Adipose tissue (tissue), 3 donors: Measurements from ENCODE around the gene SH3GL3. TPM values are rescaled to one million over a fixed set of nuclear protein-coding genes. Genes with fewer than 3 reads are reported as not detected.

Source experiments
- H3K27ac ChIP-seq: one replicate; pipeline ENCODE4 v1.5.1; 2013; ENCODE audit warnings: low read depth, low read length
- WGBS, 3 donors: extraction: QIAGEN DNeasy Blood & Tissue Kit; methylation state at CpG; one replicate each; pipeline ENCODE4 v1.1.7; 2013; 5-methylcytosine and 5-hydroxymethylcytosine counted together
- polyA plus RNA-seq, 3 donors: library from polyadenylated mRNA; stranded (reverse); fragments of 200-250 nt; gene quantifications; one replicate each; pipeline ENCODE4 v1.2.3, GENCODE V29; 2013
- donor health status: healthy with polysubstance abuse.
- donor health status: Bipolar disorder and iron deficiency.
- donor health status: healthy.

SH3GL3 gene
- polyA plus RNA-seq, 3 donors: 0.07 to 0.13 TPM; not detected in 1

DNA sequence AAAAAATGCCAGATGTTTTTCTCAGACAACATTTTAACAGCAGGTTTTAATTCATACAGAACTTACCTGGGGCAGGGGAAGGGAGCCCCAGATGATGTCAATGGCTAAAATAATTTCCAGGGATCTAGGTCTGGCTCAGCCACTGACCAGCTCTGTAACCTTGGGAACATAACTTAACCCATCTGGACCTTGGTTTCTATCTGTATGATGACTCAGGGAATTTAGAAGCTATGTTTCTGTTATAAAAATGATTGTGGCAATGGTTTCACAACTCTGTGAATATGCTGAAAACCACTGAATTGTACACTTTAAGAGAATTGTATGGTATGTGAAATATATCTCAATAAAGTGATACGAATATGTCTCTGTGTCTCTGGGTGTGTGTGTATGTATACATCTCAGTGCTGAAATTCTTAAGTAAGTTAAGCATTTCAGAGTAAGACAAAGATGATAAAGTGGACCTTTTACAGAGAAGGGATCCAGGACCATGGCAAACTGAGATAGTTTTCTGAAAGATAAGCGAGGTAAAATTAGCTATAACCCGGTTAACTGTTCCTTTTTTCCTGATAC lies 2.9 kb downstream of the SH3GL3 start:
- 54 to 88% (median 64%) methylated on average over 3 of the region's 3 CpGs for WGBS, 3 donors
- H3K27ac ChIP-seq: no peak overlapping the region

DNA sequence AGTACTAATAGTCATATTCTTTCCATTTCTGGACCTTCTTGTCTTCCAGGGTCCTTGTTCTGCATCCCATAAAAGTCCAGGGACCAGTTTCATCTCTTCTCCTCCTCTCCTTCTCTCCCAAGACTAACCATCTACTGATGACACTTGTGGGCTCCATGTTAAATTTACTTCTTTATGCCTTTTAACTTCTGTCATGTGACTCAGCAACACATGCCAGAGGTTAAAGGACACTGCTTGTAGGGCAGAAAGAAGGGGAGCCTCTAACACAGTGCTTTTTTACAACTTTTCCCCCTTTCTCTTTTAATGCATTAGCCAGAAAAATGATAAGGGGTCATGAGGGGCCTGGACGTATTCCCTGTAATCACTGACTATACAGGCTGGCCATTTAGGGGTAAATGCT lies 10.0 kb downstream of the SH3GL3 start:
- WGBS, 3 donors: 61 to 83% (median 72%) methylated on average over 1 of the region's 1 CpG
- no peak overlapping the region for H3K27ac ChIP-seq

DNA sequence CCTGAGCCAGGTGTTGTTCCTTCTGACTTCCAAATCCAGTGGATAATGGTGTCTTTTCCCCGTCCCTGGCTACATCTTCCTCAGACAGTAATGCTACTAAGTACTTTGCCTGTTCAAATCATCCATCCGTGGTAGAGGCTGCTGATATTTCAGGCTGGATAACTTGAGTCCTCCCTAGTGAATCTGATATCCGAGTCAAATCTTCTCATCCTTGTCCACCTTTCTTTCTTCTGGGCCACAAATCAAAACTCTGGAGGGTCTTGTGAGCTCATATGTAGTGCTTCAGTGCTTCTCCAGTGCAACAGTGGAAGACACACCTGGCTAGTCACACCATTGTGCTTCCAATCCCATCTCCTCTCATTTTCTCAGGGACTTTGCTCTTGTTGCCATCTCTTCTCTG lies 11.2 kb downstream of the SH3GL3 start:
- 63 to 86% (median 78%) methylated on average over 3 of the region's 3 CpGs for WGBS, 3 donors
- H3K27ac ChIP-seq: no peak overlapping the region

DNA sequence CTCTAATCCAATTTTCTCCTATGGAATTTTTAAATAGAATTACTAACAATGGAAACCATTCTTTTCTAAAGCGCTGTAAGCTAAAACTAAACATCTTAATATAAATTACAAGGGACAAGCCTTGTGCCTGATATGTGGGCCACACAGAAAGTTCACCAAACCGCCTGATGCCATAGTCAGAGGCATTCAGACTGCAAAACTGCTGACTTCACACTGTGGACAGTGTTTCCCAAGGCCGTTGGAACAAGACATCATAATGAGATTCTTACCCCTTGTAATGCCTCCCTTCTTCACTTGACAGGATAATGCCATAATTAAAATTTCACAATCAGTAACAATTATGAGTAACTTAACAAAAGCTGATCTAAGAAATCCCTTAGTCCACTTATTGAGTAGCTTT lies 14.9 kb downstream of the SH3GL3 start:
- no peak overlapping the region for H3K27ac ChIP-seq
- 88 to 89% (median 89%) methylated on average over 3 of the region's 3 CpGs for WGBS, 3 donors

DNA sequence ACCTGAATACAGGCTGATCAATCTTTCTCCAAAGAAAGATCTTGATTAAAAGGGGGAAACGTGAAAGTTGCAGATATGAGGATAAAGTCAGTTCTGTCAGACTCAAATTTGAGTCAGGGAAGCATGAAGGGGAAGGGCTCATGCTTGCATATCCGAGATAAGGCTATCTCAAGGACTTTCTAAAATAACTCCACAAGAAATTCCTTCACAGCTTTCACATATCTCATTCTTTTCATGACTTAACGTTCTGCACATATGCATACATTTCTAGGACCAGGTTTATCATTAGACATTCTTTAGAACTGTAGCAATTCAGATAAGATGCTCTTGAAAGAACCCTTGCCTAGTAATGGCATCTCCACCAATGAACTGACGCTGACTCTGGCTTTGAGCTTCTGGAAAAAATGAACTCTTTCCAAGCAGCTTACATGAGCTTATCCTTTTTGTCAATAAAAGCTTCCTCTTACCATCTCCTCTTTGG lies 15.9 kb downstream of the SH3GL3 start:
- H3K27ac ChIP-seq: no peak overlapping the region
- 27 to 42% (median 28%) methylated on average over 4 of the region's 4 CpGs for WGBS, 3 donors

DNA sequence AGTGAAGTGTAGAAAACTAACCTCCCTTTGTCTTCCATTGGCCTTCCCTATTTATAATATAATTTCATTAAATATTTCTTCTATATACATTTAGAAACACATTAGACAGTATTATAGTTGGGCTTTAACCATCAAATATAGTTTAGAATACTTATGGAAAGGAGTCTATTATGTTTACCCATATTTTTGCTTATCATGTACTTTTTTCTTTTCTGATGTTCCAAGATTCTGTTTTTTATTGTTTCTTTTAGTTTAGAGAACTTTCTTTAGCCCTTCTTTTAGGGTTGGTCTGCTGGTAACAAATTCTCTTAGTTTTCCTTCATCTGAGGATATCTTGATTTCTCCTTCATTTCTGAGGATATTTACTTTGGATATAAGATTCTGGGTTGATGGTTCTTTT lies 23.7 kb downstream of the SH3GL3 start:
- no peak overlapping the region for H3K27ac ChIP-seq

DNA sequence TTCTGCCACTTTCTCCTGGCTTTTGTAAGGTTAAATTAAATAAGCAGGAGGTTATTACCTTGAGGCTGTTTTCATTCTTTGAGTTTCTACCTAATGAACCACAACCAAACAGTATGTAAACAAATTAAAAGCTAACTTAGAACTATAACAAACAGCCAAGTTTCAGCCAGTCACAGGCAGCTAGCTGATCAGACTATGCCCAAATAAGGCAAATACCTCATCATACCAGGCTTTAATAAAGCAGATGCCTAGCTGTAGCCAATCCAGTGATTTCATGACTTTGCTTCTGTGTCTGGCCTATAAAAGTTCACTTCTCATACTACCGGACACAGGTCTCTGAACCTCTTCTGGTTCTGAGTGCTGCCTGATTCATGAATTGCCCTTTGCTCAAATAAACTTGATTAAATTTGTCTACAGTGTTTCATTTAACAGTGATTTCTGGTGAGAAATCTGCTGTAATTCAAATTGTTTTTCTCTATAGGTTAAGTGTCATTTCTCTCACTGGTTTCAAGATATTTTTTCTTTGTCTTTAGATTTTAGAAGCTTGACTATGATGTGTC lies 24.2 kb downstream of the SH3GL3 start:
- 96 to 100% (median 100%) methylated on average over 1 of the region's 1 CpG for WGBS, 3 donors
- no peak overlapping the region for H3K27ac ChIP-seq

DNA sequence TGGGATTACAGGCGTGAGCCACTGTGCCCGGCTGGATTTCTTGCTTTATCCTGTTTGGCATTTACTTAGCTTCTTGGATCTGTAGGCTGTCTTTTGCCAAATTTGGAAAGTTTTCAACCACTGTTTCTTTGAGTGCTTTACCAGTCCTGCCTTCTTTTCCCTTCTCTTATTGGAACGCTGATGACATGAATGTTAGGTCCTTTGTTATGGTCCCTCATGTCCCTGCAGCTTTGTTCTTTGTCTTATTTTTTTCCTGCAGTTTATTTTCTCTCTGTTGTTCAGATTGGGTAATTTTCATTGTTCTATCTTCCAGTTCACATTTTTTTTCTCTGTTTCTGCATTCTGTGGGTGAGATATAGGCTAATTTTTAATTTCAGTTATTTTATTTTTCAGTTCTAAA lies 25.0 kb downstream of the SH3GL3 start:
- WGBS, 3 donors: 91 to 92% (median 91%) methylated on average over 3 of the region's 3 CpGs
- no peak overlapping the region for H3K27ac ChIP-seq

DNA sequence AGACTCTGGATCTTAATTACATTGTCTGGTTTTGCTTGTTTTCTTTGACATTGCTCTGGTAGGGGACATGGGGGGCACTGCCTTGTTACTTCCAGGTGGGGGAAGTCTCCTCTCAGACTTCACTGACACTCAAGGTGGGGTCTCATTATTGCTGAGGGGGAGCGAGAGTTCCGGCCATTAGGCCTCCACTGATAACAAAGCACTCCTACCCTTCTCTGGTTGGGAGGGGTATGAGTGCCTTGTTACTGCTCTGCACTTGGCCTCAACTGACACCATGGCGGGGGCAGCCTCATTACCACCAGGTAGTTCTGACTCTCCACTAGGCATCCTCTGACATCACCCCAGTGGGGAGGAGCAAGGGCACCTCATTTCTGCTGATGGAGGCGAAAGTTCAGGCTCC lies 25.7 kb downstream of the SH3GL3 start:
- no peak overlapping the region for H3K27ac ChIP-seq
- WGBS, 3 donors: 81 to 94% (median 91%) methylated on average over 4 of the region's 4 CpGs

DNA sequence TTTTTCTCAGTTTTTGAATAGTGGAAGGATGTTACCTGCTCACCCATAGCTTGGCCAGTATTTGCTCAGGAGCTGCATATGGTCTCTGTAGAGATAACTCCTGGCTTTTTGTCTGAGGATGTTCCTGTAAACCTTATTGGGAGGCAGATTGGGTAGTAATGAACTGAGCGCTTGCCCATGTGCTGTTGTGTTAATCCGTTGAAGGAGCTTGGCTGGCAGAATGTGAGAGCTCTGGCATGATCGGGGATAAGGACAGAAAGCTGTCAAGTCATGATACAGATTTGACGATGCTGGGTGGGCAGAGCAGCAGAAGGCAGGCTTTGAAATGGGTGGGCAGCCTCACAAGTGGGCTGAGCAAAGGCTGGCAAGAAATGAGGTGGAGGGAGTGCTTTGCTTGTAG lies 27.4 kb downstream of the SH3GL3 start:
- no peak overlapping the region for H3K27ac ChIP-seq
- WGBS, 3 donors: 76 to 87% (median 78%) methylated on average over 4 of the region's 4 CpGs

DNA sequence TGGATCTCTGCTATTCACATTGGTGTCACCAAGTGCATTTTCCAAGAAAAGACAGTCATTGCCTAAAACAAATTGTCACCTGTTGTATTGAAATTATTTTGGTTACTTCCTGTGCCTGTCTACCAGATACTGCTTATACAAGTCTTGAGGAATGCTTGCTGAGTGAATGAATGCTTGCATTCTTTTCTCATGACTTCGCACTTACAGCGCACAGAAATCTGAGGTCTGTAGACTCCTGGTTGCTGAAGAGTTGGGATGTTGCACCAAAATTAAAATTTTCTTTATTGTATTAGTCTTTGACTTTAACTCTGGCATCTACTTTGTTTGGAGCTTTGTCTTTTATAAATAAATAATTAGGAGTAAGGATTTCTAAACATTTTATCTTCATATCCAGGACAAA lies 28.4 kb downstream of the SH3GL3 start:
- no peak overlapping the region for H3K27ac ChIP-seq
- WGBS, 3 donors: 81 to 87% (median 83%) methylated on average over 2 of the region's 2 CpGs

DNA sequence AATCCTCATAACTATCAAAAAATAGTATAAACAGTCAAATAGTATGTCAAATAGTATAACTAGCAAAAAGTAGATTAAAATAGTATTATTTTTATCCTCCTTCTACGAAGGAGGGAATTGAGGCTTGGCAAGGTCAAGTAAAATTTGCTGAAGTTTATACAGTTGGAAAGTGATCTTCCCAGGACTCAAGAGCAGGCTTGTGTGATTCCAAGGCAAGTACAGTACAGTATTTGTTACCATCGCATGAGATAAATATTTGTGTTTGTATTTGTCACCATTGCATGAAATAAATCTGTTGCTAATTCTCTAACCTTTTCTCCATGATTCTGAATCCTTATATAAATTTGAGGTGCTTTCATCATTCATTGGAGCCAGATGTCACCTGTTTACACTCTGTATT lies 28.9 kb downstream of the SH3GL3 start:
- H3K27ac ChIP-seq: no peak overlapping the region
- WGBS, 3 donors: 75 to 85% (median 81%) methylated on average over 2 of the region's 2 CpGs

DNA sequence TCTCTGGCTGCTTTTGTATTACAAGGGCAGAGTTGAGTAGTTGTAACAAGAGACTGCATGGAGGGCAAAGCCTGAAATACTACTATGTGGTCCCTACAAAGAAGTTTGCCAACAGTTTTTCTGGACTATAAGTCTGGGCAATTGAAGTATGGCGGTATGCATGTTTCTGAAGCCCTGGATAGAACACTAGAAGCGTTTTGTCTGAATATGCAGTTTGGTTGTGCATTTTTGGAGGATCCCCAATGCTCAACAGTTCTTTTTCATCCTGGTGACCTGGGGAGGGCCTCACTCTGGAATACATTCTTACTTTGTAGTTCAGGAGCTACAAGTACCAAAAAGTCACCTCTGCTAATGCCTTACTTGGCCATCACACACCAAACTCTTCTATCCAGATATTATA lies 29.6 kb downstream of the SH3GL3 start:
- no peak overlapping the region for H3K27ac ChIP-seq
- 81 to 92% (median 88%) methylated on average over 2 of the region's 2 CpGs for WGBS, 3 donors

DNA sequence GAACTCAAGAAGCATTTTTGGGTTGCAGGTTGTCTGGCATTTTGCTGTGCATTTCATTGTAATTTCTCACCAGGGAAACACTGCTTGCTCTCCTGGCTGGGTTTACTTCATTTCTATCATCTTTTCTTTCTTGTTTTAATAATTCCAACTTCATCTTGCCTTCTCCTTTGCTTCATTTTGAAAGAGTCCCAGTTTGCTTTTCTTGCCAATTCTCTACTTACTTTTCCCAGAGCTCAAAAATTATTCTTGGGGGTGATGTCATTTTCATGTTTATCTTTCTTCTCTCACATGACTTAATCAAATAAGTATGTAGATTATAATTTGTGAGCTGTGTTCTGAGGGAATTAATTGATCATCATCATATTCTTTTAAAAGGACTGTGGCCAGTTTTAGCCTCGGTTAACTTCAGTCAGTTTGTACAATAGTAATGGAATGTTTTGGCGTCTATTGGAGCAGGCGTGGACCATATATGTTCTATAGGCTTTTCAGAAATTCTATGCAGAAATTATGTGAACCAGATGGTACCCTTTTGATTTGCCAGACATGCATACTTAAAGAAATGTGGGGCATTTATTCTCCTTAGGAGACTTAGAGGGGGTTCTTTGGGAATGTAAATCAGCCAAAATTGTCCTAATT lies 30.1 kb downstream of the SH3GL3 start:
- 58 to 74% (median 65%) methylated on average over 3 of the region's 3 CpGs for WGBS, 3 donors
- H3K27ac ChIP-seq: no peak overlapping the region

DNA sequence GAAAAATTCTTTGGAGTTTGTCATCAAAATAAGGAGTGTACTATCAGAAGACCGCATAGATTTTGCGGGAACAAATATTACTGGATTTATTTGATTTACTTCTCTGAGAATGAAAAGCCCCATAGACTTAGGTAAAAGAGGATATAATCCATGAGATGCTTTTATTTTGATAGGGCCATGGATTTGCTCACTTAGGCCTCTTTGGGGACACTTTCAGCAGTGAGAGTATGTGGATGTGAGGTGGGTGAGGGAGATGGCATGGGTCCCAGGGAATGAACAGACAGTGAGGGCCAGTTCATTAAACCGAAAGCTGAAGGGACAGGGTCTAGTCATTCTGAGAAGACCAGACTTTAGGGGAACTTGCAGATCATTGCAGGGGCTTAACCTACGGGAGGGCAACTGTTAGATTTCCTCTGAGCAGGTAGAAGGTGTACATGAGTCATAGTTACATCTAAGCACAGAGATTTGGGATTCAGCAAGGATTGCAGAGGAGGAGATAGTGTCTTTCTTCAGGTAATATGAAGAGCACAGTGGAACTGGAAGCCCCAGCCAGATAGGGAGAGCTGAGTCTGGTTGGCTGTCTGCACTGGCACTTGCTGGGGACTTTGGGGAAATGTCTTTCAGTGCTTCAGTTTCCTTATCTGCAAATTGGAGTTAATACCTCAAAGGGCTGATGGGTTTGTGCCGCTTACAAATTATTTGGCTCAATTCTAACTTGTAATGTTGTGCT lies 30.8 kb downstream of the SH3GL3 start:
- H3K27ac ChIP-seq: no peak overlapping the region

DNA sequence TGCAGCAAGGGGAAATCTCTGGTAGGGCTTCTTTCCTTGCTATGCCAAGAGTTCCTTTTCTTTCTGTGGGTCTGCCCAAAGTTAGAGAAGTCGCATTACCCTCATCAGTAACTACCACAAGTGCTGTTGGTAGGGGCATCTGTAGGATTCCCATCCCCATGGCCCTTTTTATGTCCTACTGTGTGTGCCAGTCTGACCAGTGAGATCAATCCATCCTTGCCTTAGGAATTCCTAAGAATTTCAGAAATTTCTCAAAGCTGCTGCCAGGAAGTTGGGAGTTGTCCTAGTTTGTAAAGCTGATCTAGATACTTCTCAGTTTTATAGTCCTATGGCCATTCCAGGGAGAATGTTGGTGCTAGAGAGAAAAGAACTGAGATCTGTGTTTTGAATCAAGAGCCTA lies 36.5 kb downstream of the SH3GL3 start:
- no peak overlapping the region for H3K27ac ChIP-seq
- 94 to 98% (median 95%) methylated on average over 1 of the region's 1 CpG for WGBS, 3 donors

More for the DNA sequence above, 30.8 kb downstream of the SH3GL3 start:
- WGBS, 3 donors: 76 to 85% (median 80%) methylated on average over 5 of the region's 5 CpGs

DNA sequence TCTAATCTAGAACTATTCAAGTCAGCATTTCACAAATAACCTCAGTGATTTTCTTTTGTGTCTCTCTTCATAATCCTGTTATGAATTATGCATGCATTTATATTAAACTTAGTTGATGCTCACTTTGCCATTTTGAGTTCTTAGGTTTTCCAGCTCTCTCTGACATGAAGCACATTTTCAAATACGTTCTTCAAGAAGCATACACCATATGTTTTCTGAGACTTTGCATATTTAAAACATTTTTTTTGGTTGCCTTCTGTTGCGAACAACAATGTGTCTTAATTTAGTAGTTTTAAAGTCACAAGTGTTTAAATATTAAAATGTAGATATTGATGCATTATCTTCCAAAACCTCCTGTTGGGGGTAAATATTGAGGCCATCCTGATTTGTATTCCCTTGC lies 37.5 kb downstream of the SH3GL3 start:
- no peak overlapping the region for H3K27ac ChIP-seq
- WGBS, 3 donors: 85 to 90% (median 90%) methylated on average over 2 of the region's 2 CpGs

DNA sequence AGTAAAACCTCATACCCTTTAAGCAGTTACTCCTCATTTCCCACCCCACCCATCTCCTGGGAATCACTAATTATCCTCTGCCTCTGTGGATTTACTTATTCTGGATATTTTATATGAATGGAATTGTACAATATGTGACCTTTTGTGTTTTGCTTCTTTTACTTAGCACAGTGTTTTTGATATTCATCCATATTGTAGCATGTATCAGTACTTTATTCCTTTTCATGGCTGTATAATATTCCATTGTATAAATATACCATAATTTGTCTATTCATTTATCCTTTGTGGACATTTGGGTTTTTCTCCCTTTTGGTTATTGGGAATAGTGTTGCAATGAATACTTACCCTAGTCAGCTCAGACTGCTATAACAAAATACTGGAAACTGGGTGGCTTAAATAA lies 39.2 kb downstream of the SH3GL3 start:
- no peak overlapping the region for H3K27ac ChIP-seq

DNA sequence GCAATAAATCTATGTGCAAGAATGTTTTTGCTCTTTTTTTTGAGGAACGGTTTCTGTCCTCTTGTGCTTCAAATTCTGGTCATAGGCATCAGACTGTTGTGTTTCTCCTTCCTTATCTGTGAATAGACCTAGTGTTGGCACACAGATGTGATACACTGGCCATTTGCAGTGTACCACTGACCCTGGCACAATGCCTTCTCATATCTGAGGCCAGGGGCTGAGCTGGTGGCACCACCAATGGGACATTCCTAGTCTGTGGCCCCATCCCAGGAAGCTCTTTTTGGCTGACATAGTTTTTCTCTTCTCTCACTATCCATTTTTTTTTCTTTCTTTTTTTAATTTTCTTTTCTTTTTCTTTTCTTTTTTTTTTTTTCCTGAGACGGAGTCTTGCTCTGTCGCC lies 40.4 kb downstream of the SH3GL3 start:
- 90 to 94% (median 90%) methylated on average over 3 of the region's 3 CpGs for WGBS, 3 donors

DNA sequence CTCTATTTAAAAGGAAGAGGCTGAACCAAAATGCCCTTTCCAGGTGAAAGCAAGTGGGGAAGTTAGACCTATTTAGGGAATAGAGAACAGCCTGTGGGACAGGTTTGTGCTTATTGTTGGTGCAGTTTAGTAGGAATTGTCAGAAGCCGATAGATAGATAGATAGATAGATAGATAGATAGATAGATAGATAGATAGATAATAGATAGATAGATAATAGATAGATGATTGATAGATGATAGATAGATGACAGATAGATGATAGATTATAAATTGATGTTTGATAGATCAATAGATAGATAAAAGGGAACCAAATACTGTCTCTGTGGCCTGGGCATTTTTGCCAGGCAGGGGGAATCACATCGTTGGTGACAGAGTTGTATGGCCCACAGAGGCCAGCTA lies 42.5 kb downstream of the SH3GL3 start:
- no peak overlapping the region for H3K27ac ChIP-seq
- 80 to 89% (median 87%) methylated on average over 2 of the region's 2 CpGs for WGBS, 3 donors

More for the DNA sequence above, 40.4 kb downstream of the SH3GL3 start:
- no peak overlapping the region for H3K27ac ChIP-seq
